Measurements from ENCODE around the gene SKOR1. TPM values are rescaled to one million over a fixed set of nuclear protein-coding genes. Genes with fewer than 3 reads are reported as not detected.

The SKOR1 gene
- polyA plus RNA-seq, 3 donors = 0.37 to 0.73 (median 0.42) TPM

- no peak for DNase-seq (ENCODE audit: extremely low read depth in 1 of 11, low read depth in 9 of 11, low spot score in 4 of 11)
These were observed 13.1 kb upstream of the SKOR1 start for GRCh38 chr15:67812241-67812644.

DNA sequence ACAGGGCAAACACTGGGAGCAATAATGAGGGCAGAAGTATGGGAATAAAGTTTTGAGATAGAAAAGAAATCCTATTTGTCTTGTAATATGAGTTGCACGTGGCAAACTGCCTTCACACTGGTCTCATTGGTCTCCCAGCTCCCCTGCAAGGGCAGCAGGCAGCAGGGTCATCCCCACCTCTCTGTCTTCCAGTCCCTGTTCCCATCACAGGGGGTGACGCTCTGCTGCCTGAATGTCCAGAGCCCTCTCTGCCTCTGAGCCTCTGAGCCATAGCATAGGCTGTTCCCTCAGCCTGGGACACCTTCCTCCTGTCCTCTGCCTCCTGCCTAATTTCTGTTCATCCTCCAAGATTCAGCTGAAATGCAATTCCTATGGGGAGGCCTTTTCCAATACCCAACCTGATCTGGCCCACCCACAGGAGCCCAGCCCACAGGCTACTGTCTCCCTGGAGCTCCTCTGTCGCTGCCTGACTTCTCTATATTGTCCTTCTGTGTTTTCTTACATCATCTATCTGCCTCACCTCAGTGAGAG lies 12.1 kb upstream of the SKOR1 start:
- no peak for DNase-seq (ENCODE audit: extremely low read depth in 1 of 11, low read depth in 9 of 11, low spot score in 4 of 11)

DNA sequence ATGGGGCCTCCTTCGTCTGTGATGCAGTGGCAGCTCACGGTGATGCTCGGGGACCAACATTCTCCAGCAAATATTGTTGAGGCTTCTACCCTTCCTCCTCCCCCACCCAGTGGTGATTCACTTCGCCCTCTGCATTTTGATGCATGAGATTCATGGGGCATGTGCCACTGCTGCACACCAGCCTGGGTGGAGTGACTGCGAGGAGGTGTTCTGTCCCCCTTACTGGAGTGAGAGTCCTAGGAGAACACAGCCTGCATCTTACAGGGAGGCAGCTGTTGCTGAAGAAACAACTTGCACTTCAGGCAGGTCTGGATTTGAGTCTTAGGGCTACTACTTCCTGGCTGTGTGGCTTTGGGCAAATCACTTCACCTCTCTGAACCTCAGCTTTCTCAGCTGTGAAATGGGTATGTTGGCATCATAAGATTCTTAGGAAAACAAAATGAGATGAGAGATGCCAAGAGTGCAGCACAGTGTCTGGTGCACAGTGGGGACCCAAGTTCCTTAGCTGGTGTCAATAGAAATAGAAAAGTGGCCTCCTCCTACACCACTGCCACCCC lies 10.2 kb upstream of the SKOR1 start:
- no peak for DNase-seq (ENCODE audit: extremely low read depth in 1 of 11, low read depth in 9 of 11, low spot score in 4 of 11)

GRCh38 chr15:67816668-67817067 lies 8.6 kb upstream of the SKOR1 start:
- no peak for DNase-seq (ENCODE audit: extremely low read depth in 1 of 11, low read depth in 9 of 11, low spot score in 4 of 11)

GRCh38 chr15:67818464-67818863 lies 6.8 kb upstream of the SKOR1 start:
- DNase-seq (ENCODE audit: extremely low read depth in 1 of 11, low read depth in 9 of 11, low spot score in 4 of 11) = no peak

DNA sequence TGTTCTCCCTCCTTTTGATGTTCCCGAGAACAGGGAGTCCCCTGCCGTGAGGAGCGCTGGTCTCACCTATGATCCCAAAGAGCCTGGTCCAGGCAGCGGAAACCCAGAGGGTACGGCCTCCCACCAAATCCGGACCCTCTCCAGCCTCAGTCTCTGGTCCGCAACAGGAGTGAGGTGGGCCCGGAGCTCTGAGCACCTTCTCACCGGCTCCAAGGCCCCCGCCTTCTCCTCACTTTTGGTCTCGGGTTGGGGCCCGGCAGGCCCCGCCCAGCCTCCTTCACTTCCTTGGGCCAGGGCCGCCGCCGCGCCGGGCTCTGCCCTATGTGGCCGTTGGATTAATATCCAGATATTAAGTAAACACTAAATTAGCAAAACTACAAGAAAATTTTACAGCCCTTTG lies 5.7 kb upstream of the SKOR1 start:
- no peak for DNase-seq (ENCODE audit: extremely low read depth in 1 of 11, low read depth in 9 of 11, low spot score in 4 of 11)

DNA sequence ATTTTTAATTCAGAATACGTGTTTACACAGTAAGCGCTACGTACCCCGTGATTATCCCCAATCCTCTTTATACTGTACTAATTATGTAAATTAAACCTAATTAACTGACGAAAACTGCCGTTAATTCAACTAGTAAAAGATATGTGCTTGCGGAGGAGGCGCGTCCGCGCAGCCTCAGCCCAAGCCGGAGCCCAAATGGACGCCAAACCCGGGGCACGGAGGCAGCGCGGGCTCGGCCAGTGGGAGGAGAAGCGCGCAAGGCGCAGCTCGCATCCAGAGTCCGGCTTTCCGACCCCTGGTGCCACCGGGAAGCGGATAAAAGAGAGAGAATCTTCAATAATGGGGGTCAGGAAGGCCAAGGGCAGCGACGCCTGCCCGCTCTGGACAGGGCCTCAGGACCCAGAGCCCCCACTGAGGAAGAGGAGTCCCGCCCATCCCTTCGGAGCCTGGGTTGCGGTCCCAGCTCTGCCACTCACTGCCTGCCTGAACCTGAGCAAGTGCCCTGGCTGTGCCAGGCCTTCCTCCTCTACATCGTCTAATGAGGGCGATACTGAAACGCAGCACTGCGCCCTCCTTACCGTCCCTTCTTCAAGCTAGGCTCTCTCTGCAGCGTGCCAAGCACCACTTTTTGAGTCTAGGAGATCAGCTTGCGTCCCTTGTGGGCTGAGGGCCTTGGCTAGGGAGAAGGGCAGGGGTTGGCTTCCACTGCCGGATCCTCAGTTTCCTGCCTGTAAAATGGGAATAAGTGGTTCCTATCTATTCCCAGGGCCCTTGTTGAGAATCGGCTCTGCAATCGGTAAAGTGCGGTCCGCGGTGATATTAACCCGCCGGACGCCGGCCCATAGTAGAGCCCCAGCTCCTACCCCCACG lies 5.0 kb upstream of the SKOR1 start:
- no peak for DNase-seq (ENCODE audit: extremely low read depth in 1 of 11, low read depth in 9 of 11, low spot score in 4 of 11)

GRCh38 chr15:67820992-67821783 lies 4.1 kb upstream of the SKOR1 start:
- peak in 1 of 11 donors; percentile 74 for DNase-seq (ENCODE audit: extremely low read depth in 1 of 11, low read depth in 9 of 11, low spot score in 4 of 11)

- DNase-seq (ENCODE audit: extremely low read depth in 1 of 11, low read depth in 9 of 11, low spot score in 4 of 11) = no peak
These were observed 3.4 kb upstream of the SKOR1 start for GRCh38 chr15:67821784-67822440.

DNA sequence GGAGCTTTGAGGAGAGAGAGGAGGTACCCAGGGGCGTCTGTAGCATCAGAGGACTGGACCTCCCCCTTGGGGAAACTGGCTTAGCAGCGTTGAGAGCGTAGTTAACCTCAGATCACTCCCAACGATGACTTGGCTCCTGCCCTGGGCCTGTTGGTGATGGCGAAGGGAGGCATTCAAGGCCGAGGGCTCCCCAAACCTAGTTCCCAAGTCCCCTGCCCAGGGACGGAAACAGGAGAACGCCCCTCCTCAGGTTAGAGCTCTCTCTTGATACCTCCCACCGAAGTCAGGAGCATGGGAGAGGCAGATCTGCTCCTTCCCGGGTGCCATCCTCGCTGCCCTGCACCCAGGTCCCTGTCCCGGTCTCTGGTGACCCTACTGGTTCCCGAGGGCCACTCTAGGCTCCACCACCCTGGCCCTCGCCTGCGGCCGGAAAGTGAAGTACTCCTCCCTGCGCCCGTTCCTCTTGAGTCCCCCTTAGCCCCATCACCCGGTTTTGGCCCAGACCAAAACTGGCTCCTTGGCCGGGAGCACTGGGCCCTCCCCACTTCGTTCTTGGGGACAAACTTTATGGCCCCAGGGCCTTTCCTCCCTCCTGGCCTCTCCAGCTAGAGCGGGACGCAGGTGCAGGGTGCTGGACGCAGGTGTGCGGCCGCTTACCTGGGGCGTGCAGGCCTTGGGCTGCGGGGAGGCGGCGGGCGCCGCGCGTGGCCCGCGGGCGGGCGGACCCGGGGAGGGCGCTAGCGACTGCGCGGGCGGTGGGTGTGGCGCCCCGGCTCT lies 2.6 kb upstream of the SKOR1 start:
- no peak for DNase-seq (ENCODE audit: extremely low read depth in 1 of 11, low read depth in 9 of 11, low spot score in 4 of 11)

- DNase-seq (ENCODE audit: extremely low read depth in 1 of 11, low read depth in 9 of 11, low spot score in 4 of 11) = no peak
These were observed 1.8 kb upstream of the SKOR1 start for GRCh38 chr15:67823314-67824196.

- no peak for DNase-seq (ENCODE audit: extremely low read depth in 1 of 11, low read depth in 9 of 11, low spot score in 4 of 11)
These were observed 926 bp upstream of the SKOR1 start for GRCh38 chr15:67824197-67824968.

DNA sequence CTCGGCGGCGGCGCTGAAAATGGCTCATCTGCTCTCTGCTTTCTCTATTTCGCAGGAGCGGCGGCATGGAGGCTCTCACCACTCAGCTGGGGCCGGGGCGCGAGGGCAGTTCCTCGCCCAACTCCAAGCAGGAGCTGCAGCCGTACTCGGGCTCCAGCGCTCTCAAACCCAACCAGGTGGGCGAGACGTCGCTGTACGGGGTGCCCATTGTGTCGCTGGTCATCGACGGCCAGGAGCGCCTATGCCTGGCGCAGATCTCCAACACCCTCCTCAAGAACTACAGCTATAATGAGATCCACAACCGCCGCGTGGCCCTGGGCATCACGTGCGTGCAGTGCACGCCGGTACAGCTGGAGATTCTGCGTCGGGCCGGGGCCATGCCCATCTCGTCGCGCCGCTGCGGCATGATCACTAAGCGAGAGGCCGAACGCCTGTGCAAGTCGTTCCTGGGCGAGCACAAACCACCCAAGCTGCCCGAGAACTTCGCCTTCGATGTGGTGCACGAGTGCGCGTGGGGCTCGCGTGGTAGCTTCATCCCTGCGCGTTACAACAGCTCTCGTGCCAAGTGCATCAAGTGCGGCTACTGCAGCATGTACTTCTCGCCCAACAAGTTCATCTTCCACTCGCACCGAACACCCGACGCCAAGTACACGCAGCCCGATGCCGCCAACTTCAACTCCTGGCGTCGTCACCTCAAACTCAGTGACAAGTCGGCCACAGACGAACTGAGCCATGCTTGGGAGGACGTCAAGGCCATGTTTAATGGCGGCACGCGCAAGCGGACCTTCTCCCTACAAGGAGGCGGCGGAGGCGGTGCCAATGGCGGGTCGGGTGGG lies 790 bp downstream of the SKOR1 start:
- no peak for DNase-seq (ENCODE audit: extremely low read depth in 1 of 11, low read depth in 9 of 11, low spot score in 4 of 11)

GRCh38 chr15:67826717-67827561 lies 1.6 kb downstream of the SKOR1 start:
- no peak for DNase-seq (ENCODE audit: extremely low read depth in 1 of 11, low read depth in 9 of 11, low spot score in 4 of 11)
